Psoas muscle (tissue), 8 donors: ENCODE data around the gene GJA10. TPM values are rescaled to one million over a fixed set of nuclear protein-coding genes. Genes with fewer than 3 reads are reported as not detected.

Experiments
- ATAC-seq, 4 donors: fragments of 200-7000 bp; cut with Tn5 transposase; one replicate each; pipeline ENCODE4 v1.9.1; 2020; ENCODE audit warnings: moderate library complexity in 3 of 4, mild to moderate bottlenecking in 2 of 4
- DNase-seq, 2 donors: peaks; one replicate each; pipeline ENCODE4 v3.0.0-alpha.2; 2020
- H3K27ac ChIP-seq: fragments of 200-600 bp; one replicate; pipeline ENCODE4 v1.8.0; 2022
- H3K27me3 ChIP-seq, 3 donors: fragments of 200-600 bp in 1 of 3; one replicate each; pipeline versions ENCODE4 v1.6.1 to v1.8.0; 2013 to 2022; ENCODE audit warnings: low read length in 2 of 3, mild to moderate bottlenecking in 2 of 3, moderate library complexity in 1 of 3; ENCODE audit not compliant: insufficient read depth in 3 of 3
- H3K36me3 ChIP-seq, 2 donors: fragments of 200-600 bp in 1 of 2; one replicate each; pipeline versions ENCODE4 v1.6.1 to v1.8.0; 2013 to 2022; ENCODE audit warnings: low read depth in 1 of 2, mild to moderate bottlenecking in 1 of 2, moderate library complexity in 1 of 2; ENCODE audit not compliant: insufficient read depth in 1 of 2
- H3K4me1 ChIP-seq: fragments of 200-600 bp; one replicate; pipeline ENCODE4 v1.8.0; 2022
- H3K4me3 ChIP-seq: fragments of 200-600 bp; one replicate; pipeline ENCODE4 v1.8.0; 2022; ENCODE audit warnings: mild to moderate bottlenecking
- H3K9me3 ChIP-seq: fragments of 200-600 bp; one replicate; pipeline ENCODE4 v1.8.0; 2022
- CTCF ChIP-seq: fragments of 200-600 bp; IDR thresholded peaks from one replicate; pipeline ENCODE4 v1.8.0; 2022; ENCODE audit warnings: antibody characterized with exemption
- WGBS, 3 donors: extraction: QIAGEN DNeasy Blood & Tissue Kit; methylation state at CpG; one replicate each; pipeline versions ENCODE4 v1.1.6 to v1.1.7; 2013; 5-methylcytosine and 5-hydroxymethylcytosine counted together
- intact Hi-C, 2 donors: fragments of 100-400 bp; cut with DNase I; formaldehyde crosslinking; loops; one replicate each; pipeline versions ENCODE4 v1.11.0 to v1.14.2; 2022
- polyA plus RNA-seq, 3 donors: library from polyadenylated mRNA; stranded (reverse); fragments of 200-250 nt; gene quantifications; one replicate each; pipeline ENCODE4 v1.2.3, GENCODE V29; 2013
- total RNA-seq, 4 donors: library from RNA; stranded (reverse); fragmentation: NEBNext Ultra II Directional in 2 of 4; extraction: Animal tissue kit (Norgen Biotek cat#: 25700) in 2 of 4; gene quantifications; one replicate each; pipeline versions ENCODE4 v1.2.1 to v1.2.4, GENCODE V29; 2021 to 2023
- donor health status: healthy with polysubstance abuse.
- donor health status: DM: no; HTN: no; CAD: no; lungs with moderate emphysema.
- donor health status: Bipolar disorder and iron deficiency.
- donor health status: healthy.
- donor health status: DM: yes; HTN: yes; CAD: no.
- donor health status: DM: no; HTN: no; CAD: no.
- donor health status: DM: no; HTN: no; CAD: no.
- donor health status: DM: yes; HTN: yes; CAD: no.

Gene GJA10
- total and polyA plus RNA-seq, 7 donors = not detected

DNA sequence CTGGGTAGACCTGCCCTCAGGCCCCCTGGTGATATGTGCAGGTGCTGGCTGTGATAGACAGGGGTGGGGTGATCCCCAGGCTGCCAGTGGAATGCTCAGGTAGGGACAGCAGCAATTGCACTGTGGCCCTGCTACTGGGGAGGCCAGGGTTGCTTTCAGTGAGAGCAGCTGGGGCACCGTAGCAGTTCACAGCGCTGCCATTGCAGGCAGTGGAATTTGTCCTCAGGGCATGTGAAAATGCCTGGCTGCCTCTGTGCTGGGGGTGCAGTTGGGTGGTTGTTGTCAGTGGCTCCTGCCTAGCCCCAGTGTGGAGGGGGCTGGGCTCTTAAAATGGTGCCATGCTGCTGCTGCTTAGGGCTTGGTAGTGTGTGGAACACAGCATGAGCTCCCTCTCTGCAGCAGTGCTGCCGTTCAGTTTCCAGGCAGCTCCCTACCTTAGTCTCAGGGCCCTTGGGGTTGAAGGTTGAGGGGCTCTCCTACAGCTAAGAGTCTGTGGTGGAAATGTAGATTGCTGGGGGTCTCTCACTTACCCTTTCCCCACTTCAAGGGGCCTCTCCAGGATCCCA lies 23.6 kb downstream of the GJA10 start:
- H3K9me3 ChIP-seq = peaks cover 17% of the 10 kb centered on the region
- WGBS, 3 donors = 64 to 87% (median 84%) methylated on average over 3 of the region's 3 CpGs
- DNase-seq (no peak), ATAC-seq (no peak)
- no peaks in the 10 kb centered on the region for H3K36me3 ChIP-seq
- no peaks in the 10 kb centered on the region for H3K4me1 ChIP-seq
- H3K4me3 ChIP-seq = no peak overlapping the region
- TF ChIP-seq CTCF = no peak
- H3K27ac ChIP-seq = no peak overlapping the region
- H3K27me3 ChIP-seq = no peaks in the 10 kb centered on the region
- intact Hi-C loops = no loop called here

GRCh38 chr6:89921197-89921596 lies 26.9 kb downstream of the GJA10 start:
- Histone ChIP-seq H3K9me3 (peaks cover 10% of the 10 kb centered on the region), H3K27me3 (no peaks in the 10 kb centered on the region), H3K4me3 (no peak overlapping the region), H3K4me1 (no peaks in the 10 kb centered on the region), H3K36me3 (no peaks in the 10 kb centered on the region), H3K27ac (no peak overlapping the region)
- intact Hi-C loops = no loop called here
- ATAC-seq (no peak), DNase-seq (no peak)
- TF ChIP-seq CTCF = no peak
- WGBS, 3 donors = 71 to 77% (median 76%) methylated on average over 6 of the region's 6 CpGs

GRCh38 chr6:89921691-89922090 lies 27.4 kb downstream of the GJA10 start:
- Histone ChIP-seq H3K4me1 (no peaks in the 10 kb centered on the region), H3K27ac (no peak overlapping the region), H3K4me3 (no peak overlapping the region), H3K36me3 (no peaks in the 10 kb centered on the region), H3K9me3 (peaks cover 5% of the 10 kb centered on the region), H3K27me3 (no peaks in the 10 kb centered on the region)
- 88 to 96% (median 92%) methylated on average over 10 of the region's 10 CpGs for WGBS, 3 donors
- DNase-seq = no peak
- no peak for ATAC-seq
- TF ChIP-seq CTCF = no peak
- intact Hi-C loops = no loop called here

DNA sequence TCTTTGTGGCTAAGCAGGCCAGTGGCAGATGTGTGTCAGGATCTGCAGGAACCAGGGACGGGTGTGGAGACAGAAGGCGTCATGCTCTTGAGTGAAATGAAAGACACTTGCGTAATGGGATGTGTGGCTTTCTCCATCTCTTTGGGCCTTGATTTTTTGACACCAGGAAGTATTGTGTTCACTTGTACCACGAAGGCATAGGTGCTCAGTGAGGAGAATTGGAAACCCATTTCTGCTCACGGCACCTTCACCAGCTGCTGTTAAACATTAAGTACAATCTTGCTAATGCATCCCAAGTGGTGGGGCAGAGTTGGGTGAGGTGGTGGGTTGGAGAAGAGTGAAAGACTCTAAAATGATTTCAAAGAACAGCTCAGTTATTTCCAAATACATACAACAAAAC lies 30.0 kb downstream of the GJA10 start:
- no peak for TF ChIP-seq CTCF
- no peak overlapping the region for H3K27ac ChIP-seq
- 63 to 65% (median 64%) methylated on average over 5 of the region's 5 CpGs for WGBS, 3 donors
- no peaks in the 10 kb centered on the region for H3K4me1 ChIP-seq
- DNase-seq (no peak), ATAC-seq (no peak)
- no peak overlapping the region for H3K4me3 ChIP-seq
- no peaks in the 10 kb centered on the region for H3K27me3 ChIP-seq
- intact Hi-C loops = no loop called here
- H3K36me3 ChIP-seq = peaks cover 0 to 3% of the 10 kb centered on the region in 2 donors
- no peaks in the 10 kb centered on the region for H3K9me3 ChIP-seq

GRCh38 chr6:89925826-89926225 lies 31.6 kb downstream of the GJA10 start:
- Histone ChIP-seq H3K4me1 (no peaks in the 10 kb centered on the region), H3K36me3 (peaks cover 0 to 9% of the 10 kb centered on the region in 2 donors), H3K27me3 (no peaks in the 10 kb centered on the region), H3K9me3 (no peaks in the 10 kb centered on the region), H3K4me3 (no peak overlapping the region), H3K27ac (no peak overlapping the region)
- 71 to 86% (median 85%) methylated on average over 2 of the region's 2 CpGs for WGBS, 3 donors
- ATAC-seq = no peak
- TF ChIP-seq CTCF = no peak
- no peak for DNase-seq
- intact Hi-C loops = no loop called here
